ENCODE measurements around the gene AMBRA1.

The AMBRA1 gene

GRCh38 chr11:46534711-46535110, 59.1 kb downstream of the AMBRA1 start:
- H3F3A ChIP-seq (ENCODE audit: insufficient read depth) = no peaks in the 10 kb centered on the region
- H3K9me2 ChIP-seq (replicated peaks; ENCODE audit: insufficient read depth, low read length) = no peaks in the 10 kb centered on the region
- H2AFZ ChIP-seq (ENCODE audit: low read depth, low read length, severe bottlenecking) = no peak overlapping the region
- no peaks in the 10 kb centered on the region for H3K36me3 ChIP-seq (ENCODE audit: low read length)
- H3K4me3 ChIP-seq (ENCODE audit: insufficient read depth, low read length, poor library complexity, severe bottlenecking) = no peak overlapping the region
- no peak for TF ChIP-seq EZH2phosphoT487 (conservative IDR thresholded peaks at IDR 0.05; ENCODE audit: low read length)
- no peak for TF ChIP-seq CTCF (IDR thresholded peaks at IDR 0.05; ENCODE audit: insufficient read depth, low read length, poor library complexity, severe bottlenecking)
- H3K9ac ChIP-seq (ENCODE audit: low read length) = no peak overlapping the region
- no peaks in the 10 kb centered on the region for H3K27me3 ChIP-seq (ENCODE audit: low read length)
- H4K20me1 ChIP-seq (ENCODE audit: low read depth, low read length) = no peaks in the 10 kb centered on the region; the same call in 1 of the 2 replicates
- H3K4me2 ChIP-seq (ENCODE audit: low read depth, low read length, poor library complexity, severe bottlenecking) = no peak overlapping the region
- no peak overlapping the region for H3K27ac ChIP-seq (ENCODE audit: low read depth, low read length)
- no peaks in the 10 kb centered on the region for H3K9me3 ChIP-seq (ENCODE audit: insufficient read depth, low read length)
- H3K79me2 ChIP-seq (ENCODE audit: insufficient read depth, low read length) = peaks cover 37% of the 10 kb centered on the region

GRCh38 chr11:46533396-46534100, 60.3 kb downstream of the AMBRA1 start:
- H3K27me3 ChIP-seq (ENCODE audit: low read length) = no peaks in the 10 kb centered on the region
- H2AFZ ChIP-seq (ENCODE audit: low read depth, low read length, severe bottlenecking) = no peak overlapping the region
- no peaks in the 10 kb centered on the region for H3K36me3 ChIP-seq (ENCODE audit: low read length)
- no peaks in the 10 kb centered on the region for H3K9me2 ChIP-seq (replicated peaks; ENCODE audit: insufficient read depth, low read length)
- H3K27ac ChIP-seq (ENCODE audit: low read depth, low read length) = no peak overlapping the region
- no peak overlapping the region for H3K4me2 ChIP-seq (ENCODE audit: low read depth, low read length, poor library complexity, severe bottlenecking)
- no peak for TF ChIP-seq CTCF (IDR thresholded peaks at IDR 0.05; ENCODE audit: insufficient read depth, low read length, poor library complexity, severe bottlenecking)
- TF ChIP-seq EZH2phosphoT487 (conservative IDR thresholded peaks at IDR 0.05; ENCODE audit: low read length) = no peak
- H3K9me3 ChIP-seq (ENCODE audit: insufficient read depth, low read length) = no peaks in the 10 kb centered on the region
- no peaks in the 10 kb centered on the region; the same call in 1 of the 2 replicates for H4K20me1 ChIP-seq (ENCODE audit: low read depth, low read length)
- H3F3A ChIP-seq (ENCODE audit: insufficient read depth) = no peaks in the 10 kb centered on the region
- H3K9ac ChIP-seq (ENCODE audit: low read length) = no peak overlapping the region
- peaks cover 42% of the 10 kb centered on the region for H3K79me2 ChIP-seq (ENCODE audit: insufficient read depth, low read length)
- no peak overlapping the region for H3K4me3 ChIP-seq (ENCODE audit: insufficient read depth, low read length, poor library complexity, severe bottlenecking)

DNA sequence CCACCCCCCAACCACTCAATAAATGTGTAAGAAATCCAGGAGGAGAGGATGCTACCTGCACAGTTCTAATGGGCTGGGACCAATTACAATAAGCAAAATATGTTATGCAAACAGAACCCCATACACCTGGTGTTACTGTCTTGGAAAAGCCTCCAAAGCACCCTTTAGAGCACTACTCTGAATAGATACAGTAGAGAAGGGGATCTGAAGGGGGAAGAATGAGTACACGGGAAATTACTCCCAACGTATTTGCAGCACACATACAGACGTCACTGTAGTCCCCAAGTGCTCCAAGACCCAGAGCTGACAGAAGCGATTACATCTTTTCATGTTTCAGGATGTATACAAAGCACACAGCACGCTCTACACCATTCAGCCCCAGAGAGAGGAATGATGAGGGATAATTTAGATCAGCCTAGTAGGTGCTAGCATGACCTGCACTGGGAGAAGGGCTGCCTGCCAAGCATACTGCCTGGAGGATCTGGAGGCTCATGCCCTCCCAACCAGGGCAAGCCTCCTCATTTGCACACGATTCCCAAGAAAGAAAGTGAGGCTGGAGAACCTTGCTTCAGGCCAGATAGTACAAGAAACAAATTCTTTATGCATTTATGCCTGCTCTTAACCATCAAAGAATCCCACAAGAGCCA, 63.8 kb downstream of the AMBRA1 start:
- no peak overlapping the region for H3K9ac ChIP-seq (ENCODE audit: low read length)
- no peaks in the 10 kb centered on the region for H3F3A ChIP-seq (ENCODE audit: insufficient read depth)
- H3K4me3 ChIP-seq (ENCODE audit: insufficient read depth, low read length, poor library complexity, severe bottlenecking) = no peak overlapping the region
- no peaks in the 10 kb centered on the region for H3K27me3 ChIP-seq (ENCODE audit: low read length)
- peaks cover 18% of the 10 kb centered on the region; the same call in 1 of the 2 replicates for H3K79me2 ChIP-seq (ENCODE audit: insufficient read depth, low read length)
- H4K20me1 ChIP-seq (ENCODE audit: low read depth, low read length) = no peaks in the 10 kb centered on the region
- H2AFZ ChIP-seq (ENCODE audit: low read depth, low read length, severe bottlenecking) = no peak overlapping the region
- no peaks in the 10 kb centered on the region for H3K9me3 ChIP-seq (ENCODE audit: insufficient read depth, low read length)
- TF ChIP-seq EZH2phosphoT487 (conservative IDR thresholded peaks at IDR 0.05; ENCODE audit: low read length) (no peak), CTCF (IDR thresholded peaks at IDR 0.05; ENCODE audit: insufficient read depth, low read length, poor library complexity, severe bottlenecking) (no peak)
- H3K36me3 ChIP-seq (ENCODE audit: low read length) = no peaks in the 10 kb centered on the region
- no peaks in the 10 kb centered on the region for H3K9me2 ChIP-seq (replicated peaks; ENCODE audit: insufficient read depth, low read length)
- H3K4me2 ChIP-seq (ENCODE audit: low read depth, low read length, poor library complexity, severe bottlenecking) = no peak overlapping the region
- no peak overlapping the region for H3K27ac ChIP-seq (ENCODE audit: low read depth, low read length)
